Adrenal gland (tissue), 5 donors: ENCODE results near the gene CRADD.

Source experiments
- CTCF ChIP-seq, 6 experiments: fragments of 450-650 bp in 4 of 6; fragments of 200-600 bp in 2 of 6; sonication (generic) in 1 of 6; IDR thresholded peaks; 1 replicate in 5 of 6; 2 replicates in 1 of 6; pipeline versions ENCODE4 v1.5.1 to v1.8.0; 2016 to 2021; ENCODE audit warnings: antibody characterized with exemption in 6 of 6, mild to moderate bottlenecking in 2 of 6, moderate library complexity in 1 of 6
- POLR2A ChIP-seq, 2 donors: fragments of 450-650 bp; IDR thresholded peaks; one replicate each; pipeline ENCODE4 v1.6.1; 2017; ENCODE audit warnings: antibody characterized with exemption in 2 of 2, mild to moderate bottlenecking in 2 of 2, moderate library complexity in 1 of 2
- donor health status: DM: no; HTN: no; CAD: no.

- TF ChIP-seq POLR2A (IDR thresholded peaks at IDR 0.05) (peak in 1 of 2 donors; percentile 61), CTCF (IDR thresholded peaks at IDR 0.05) (no peak)
These were observed 141.9 kb downstream of the CRADD start for GRCh38 chr12:93819050-93819491.
